Measurements from ENCODE around the gene ROBO2.

The ROBO2 gene

GRCh38 chr3:77566055-77566454 lies 526.2 kb downstream of the ROBO2 start:
- DNase-seq (ENCODE audit: low spot score): no peak

DNA sequence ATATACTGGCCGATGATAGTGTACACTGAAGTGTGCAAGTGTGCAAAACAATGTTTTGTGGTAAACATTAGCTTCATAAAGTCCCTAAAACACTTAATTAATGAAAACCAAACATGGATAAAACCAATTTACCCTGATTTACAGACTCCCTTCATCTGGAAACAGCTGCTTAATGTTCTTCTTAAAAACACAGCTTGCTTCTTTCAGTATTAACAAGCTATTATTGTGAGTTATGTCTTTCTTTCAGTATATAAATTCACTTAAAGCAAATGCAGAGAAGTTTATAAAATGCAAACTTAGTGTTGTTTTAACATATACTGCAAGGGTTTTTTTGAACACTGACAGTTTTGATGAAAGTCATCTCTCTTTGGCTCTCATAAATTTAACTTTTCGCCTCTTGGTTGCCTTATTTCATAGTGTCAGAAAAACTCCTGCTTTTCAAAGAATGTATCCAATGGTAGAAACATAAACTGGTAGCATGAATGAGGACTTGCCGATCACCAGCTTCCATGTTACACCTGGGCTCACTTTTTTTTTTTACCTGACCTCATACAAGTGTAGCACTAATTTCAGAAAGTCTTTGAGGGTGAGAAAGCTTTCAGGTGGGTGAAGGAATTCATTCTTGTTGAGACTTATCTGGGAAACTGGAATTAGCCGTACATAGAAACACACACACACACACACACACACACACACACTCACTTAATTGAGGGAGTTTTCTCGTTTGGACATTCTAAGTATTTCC lies 532.2 kb downstream of the ROBO2 start:
- no peak for DNase-seq (ENCODE audit: low spot score)

- no peak for DNase-seq (ENCODE audit: low spot score)
Measured at GRCh38 chr3:77577264-77577663, 537.4 kb downstream of the ROBO2 start.

DNA sequence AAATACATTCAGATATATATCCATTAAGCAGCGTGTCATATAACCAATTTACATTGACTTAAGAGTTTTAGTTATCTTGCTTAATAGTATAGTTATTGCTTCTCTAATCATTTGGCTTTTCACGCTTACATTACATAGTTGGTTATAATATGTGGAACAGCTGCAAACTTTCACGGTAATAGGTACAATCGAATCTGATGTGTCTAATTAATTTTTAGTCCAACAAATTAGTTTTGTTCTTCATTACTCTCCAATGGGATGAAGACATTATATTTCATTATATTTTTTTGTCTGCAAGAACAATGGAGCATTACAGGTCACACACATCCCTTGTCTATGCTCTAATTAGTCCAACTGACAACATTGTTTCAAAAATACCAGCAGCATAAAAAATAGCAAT lies 546.3 kb downstream of the ROBO2 start:
- DNase-seq (ENCODE audit: low spot score): no peak

- DNase-seq (ENCODE audit: low spot score): no peak
Measured at GRCh38 chr3:77588863-77589262, 549.0 kb downstream of the ROBO2 start.

DNA sequence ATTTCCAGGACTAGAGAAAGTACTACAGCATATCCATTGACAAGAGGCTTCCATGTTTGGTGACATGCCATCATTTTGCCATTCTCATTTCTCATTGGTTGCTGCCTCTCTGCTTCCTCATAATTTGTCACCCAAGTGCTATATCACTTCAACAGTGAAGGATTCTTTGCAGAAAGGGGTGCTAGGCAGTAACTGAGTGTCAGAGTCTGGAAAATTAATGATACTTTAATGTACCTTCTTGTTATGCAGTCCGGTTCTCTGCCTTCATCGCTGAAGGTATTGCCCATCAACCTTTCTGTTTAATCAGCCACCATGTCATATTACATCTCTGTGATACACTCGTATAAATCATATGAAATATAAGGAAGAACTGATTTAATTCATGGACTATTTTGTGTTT lies 550.3 kb downstream of the ROBO2 start:
- no peak for DNase-seq (ENCODE audit: low spot score)

GRCh38 chr3:77595371-77595870 lies 555.5 kb downstream of the ROBO2 start:
- DNase-seq (ENCODE audit: low spot score): no peak

DNA sequence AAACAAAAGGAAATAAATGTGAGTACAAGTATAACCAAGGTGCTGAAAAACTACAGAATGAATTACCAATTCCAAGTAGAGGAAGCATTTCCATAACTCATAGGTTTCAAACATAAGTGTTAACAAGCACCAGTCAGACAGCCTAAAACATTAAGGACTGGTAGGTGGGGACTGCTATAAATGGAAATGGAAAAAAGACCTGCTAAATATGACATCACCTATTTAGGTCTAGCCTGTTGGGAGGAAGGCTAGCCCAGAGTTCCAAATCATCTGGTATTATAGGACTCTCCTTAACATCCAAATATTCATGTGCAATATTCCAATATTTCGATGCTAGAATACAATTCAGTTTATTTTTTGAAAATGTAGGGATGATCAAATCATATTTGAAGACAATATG lies 560.0 kb downstream of the ROBO2 start:
- no peak for DNase-seq (ENCODE audit: low spot score)

DNA sequence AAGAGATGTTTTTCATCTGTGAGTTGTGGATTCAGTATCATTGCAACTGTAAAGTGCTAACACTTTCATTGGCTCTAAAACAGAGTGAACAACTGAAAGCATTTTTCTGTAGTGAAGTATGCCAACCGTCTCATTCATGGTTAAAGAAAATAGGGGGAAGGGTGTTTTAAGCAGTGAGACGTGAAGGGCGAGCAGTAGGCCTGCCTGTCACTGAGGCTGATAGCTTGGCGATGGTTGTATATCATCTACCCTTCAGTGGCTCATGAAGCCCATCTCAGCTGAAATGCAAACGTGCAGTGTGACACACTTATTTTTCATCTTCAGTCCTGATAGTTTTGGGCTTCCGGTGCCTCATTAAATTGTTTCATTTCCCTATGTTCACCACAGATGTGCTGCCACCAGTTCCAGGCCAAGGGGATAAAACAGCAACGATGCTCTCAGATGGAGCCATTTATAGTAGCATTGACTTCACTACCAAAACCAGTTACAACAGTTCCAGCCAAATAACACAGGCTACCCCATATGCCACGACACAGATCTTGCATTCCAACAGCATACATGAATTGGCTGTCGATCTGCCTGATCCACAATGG lies 562.0 kb downstream of the ROBO2 start:
- no peak for DNase-seq (ENCODE audit: low spot score)

DNA sequence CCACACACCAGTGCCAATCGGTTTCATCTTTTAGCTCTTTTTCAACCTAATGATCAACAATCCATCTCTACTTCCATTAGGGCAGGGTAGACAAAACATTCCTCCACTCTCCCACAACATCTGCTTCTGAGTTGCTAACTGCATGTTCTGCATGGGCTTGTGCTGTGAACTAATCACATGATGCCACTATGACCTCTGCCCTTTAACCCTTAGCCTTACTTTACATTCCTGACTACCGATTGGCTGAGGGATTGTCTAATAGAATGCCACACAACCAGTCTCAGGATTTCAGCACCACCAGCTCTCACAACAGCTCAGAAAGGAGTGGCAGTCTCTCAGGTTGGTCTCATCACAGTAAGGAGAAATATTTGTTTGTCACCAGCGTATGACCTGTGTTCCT lies 562.8 kb downstream of the ROBO2 start:
- DNase-seq (ENCODE audit: low spot score): no peak

- no peak for DNase-seq (ENCODE audit: low spot score)
Measured at GRCh38 chr3:77605308-77605707, 565.4 kb downstream of the ROBO2 start.

DNA sequence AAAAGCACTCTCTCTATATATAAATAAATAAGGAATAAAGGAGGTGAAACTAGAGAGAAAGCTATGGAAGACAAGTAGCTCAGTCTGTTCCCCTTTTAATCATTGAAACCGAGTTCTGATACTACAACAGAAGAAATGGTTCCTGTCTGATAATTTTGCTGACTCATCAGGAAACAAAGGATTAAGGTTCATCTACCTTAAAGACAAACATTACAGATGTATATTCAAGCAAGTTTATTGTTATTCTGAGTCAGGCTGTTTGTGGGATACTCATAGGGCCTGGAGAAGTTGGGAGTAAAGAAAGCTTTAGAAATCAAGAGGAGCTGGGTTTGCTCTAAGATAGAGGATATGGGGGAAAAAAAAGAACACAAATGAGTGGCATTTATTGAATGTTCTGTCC lies 566.0 kb downstream of the ROBO2 start:
- no peak for DNase-seq (ENCODE audit: low spot score)

- no peak for DNase-seq (ENCODE audit: low spot score)
Measured at GRCh38 chr3:77606372-77606771, 566.5 kb downstream of the ROBO2 start.

DNA sequence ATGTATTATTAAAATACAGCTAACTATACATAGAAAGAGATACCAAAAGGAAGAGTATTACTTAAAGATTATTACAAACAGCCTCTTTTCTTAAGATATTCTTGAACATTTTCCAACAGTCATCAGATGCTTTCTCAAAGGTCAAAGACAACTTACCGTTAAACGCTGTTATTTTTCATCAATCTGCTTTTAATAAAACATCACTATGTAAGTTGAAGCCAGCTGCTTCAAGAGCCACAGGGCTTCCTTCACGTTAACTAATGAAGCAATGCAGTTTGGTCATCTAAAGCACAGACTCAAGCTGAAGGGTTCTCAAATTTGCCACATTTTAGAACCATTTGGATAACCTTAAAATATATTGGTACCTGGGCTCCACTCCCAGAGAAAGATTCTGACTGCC lies 578.8 kb downstream of the ROBO2 start:
- no peak for DNase-seq (ENCODE audit: low spot score)

GRCh38 chr3:77620009-77620408 lies 580.1 kb downstream of the ROBO2 start:
- DNase-seq (ENCODE audit: low spot score): no peak

DNA sequence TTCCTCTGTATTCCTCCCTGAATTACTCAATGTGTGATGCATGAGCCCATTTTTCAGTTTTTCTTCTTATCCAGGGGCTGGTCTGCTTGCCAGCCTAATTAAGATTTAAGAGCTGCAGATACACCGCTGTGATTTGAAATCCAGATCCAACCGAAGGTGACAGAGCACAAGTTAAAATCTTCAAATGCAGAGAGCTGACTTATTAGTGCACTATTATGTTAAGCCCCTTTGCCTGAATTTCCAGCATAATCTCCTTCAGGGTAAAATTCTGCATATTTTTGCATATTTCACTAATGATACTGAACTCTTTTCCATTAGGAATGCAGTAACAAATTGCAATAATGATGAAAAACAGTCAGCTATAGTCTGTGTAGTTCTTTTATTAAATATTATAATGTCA lies 583.6 kb downstream of the ROBO2 start:
- no peak for DNase-seq (ENCODE audit: low spot score)

- no peak for DNase-seq (ENCODE audit: low spot score)
Measured at GRCh38 chr3:77626157-77626556, 586.3 kb downstream of the ROBO2 start.

DNA sequence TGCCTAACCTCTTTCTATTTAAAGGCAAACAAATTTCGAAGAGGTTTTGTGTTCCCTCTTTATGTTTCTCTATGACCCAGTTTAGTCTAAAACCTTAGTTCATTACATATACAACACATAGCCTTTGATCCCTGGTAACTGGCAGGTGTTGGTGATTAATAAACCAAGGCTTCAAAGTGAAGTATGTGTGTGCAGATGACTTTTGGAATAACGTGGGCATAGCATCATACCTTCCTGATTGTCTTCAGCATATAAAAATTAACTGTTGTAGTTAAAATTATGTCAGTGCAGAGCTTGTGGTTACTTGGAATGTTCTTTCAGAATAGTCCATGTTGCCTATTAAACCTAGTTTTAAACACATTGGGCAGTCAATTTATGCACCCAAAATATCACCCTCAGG lies 608.3 kb downstream of the ROBO2 start:
- DNase-seq (ENCODE audit: low spot score): no peak

GRCh38 chr3:77648664-77649063 lies 608.8 kb downstream of the ROBO2 start:
- no peak for DNase-seq (ENCODE audit: low spot score)

DNA sequence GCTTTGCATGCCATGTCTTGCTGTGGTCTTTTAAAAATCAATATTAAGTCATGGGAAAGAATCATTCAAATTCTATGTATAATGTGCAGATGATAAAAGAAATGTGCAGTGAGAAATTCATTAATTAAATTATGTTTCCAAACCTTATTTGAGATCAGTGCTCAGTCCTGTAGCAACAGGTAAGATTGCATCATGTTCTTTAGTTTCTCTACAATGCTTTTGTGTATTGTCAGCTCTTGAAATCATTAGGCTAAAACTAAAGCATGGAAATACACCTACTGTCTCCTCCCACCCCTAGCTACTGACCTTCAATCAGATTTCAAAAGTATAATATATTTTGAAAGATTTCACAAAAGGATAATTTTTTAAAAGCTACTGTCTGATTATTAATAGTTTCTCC lies 612.7 kb downstream of the ROBO2 start:
- DNase-seq (ENCODE audit: low spot score): no peak

DNA sequence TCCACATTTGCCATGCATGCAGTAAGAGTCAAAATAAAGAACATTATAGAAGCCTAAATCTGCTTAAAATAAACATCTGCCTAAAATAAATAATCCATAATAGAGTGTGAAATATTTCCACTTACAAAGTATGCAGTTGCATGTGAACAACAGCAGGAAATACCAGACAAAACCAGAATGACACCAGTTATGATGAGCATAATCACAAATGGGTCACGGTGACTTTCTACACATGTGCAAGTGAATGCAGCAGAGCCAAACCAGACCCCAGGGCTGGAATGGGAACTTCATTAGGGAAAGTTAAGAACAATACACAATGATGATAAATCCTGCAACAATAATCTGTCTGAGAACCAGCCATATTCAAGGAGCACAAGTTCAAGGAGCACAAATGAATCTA lies 615.5 kb downstream of the ROBO2 start:
- no peak for DNase-seq (ENCODE audit: low spot score)

DNA sequence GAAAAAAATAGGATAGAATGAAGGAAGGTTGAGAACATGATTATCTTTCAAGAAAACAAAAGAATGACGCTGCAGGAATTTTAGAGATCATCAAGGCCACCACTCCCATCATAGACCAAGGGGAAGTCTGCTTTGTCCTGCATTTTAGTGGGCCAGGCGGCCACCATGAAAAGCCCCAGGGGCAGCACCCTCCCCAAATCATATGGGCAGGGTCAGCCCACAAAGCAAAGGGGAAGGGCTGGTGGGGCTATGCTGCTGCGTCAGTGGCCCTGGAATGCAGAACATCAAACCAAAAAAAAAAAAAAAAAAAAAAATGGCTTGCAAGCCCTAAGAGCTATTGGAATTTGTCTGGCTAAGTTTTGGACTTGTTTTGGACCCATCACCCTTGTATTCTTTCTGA lies 620.8 kb downstream of the ROBO2 start:
- no peak for DNase-seq (ENCODE audit: low spot score)

DNA sequence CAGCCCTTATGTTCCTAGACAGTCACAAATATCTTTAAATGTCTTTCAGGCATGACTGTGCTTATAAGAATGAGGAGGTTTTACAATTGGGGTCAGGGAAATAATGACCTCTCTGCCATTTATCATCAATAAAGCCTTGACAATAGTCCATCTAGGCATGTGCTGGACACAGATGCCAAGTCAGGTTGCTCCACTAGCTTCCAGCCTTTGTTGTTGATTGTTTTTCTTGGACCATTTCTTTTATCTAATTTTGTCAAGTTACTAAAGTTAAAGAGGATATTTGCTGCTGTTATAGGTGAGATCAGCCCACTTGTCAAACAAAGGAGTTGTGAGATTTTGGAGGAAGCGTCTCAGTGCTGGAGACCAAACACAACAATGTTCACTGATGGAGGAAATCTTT lies 628.0 kb downstream of the ROBO2 start:
- DNase-seq (ENCODE audit: low spot score): no peak

DNA sequence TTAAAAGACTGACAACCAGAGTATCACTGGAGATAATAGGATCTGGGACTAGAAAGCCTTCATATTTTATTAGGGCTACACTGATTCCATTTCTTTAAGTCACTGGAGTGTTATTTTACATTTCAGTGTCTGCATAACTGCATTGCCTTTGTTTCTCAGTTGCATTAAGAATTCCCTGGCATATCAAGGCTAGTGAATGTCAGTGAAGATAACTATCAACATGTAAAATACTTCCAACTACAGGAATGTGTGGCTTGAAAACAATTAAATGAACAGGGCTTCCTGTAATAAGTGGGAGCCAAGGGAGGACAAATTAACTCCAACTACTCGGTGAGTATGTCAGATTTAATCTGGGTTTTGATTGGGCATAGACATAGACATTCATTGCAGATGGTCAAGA lies 628.5 kb downstream of the ROBO2 start:
- DNase-seq (ENCODE audit: low spot score): no peak
